ENCODE data around the gene CCT6B.
"Not testable (repeated sequence)": the region's sequence is repeated elsewhere in the genome, so short reads cannot be mapped to it uniquely, and the experiment has no call there.

The CCT6B gene

GRCh38 chr17:34961093-34961911, at the start of gene CCT6B, which contains the start of gene ZNF830:
Gene CCT6B, minus strand, starts transcription at chr17:34961460. Its CDS starts 67 bp downstream, at chr17:34961393.
Gene ZNF830, plus strand, starts transcription at chr17:34961540. Its CDS starts 27 bp downstream, at chr17:34961567.
- peak; percentile 89 for DNase-seq (ENCODE audit: low read depth)

- DNase-seq (ENCODE audit: low read depth) = no peak
These were observed 48.8 kb upstream of the CCT6B start for GRCh38 chr17:35010093-35010492.

- no peak for DNase-seq (ENCODE audit: low read depth)
These were observed 45.7 kb upstream of the CCT6B start for GRCh38 chr17:35006961-35007360.

GRCh38 chr17:35006345-35006744, 45.1 kb upstream of the CCT6B start:
- DNase-seq (ENCODE audit: low read depth) = no peak

- DNase-seq (ENCODE audit: low read depth) = no peak
These were observed 42.5 kb upstream of the CCT6B start for GRCh38 chr17:35003778-35004177.

- DNase-seq (ENCODE audit: low read depth) = no peak
These were observed 41.8 kb upstream of the CCT6B start for GRCh38 chr17:35002876-35003551.

GRCh38 chr17:35001549-35001948, 40.3 kb upstream of the CCT6B start:
- DNase-seq (ENCODE audit: low read depth) = no peak

GRCh38 chr17:35000965-35001364, 39.7 kb upstream of the CCT6B start:
- not testable (repeated sequence) for DNase-seq (ENCODE audit: low read depth)

GRCh38 chr17:34999456-34999855, 38.2 kb upstream of the CCT6B start:
- DNase-seq (ENCODE audit: low read depth) = no peak

- DNase-seq (ENCODE audit: low read depth) = no peak
These were observed 36.9 kb upstream of the CCT6B start for GRCh38 chr17:34998205-34998604.

- no peak for DNase-seq (ENCODE audit: low read depth)
These were observed 36.1 kb upstream of the CCT6B start for GRCh38 chr17:34997355-34997862.

- DNase-seq (ENCODE audit: low read depth) = no peak
These were observed 35.4 kb upstream of the CCT6B start for GRCh38 chr17:34996422-34997285.

GRCh38 chr17:34993031-34993430, 31.8 kb upstream of the CCT6B start:
- no peak for DNase-seq (ENCODE audit: low read depth)

GRCh38 chr17:34991606-34992005, 30.3 kb upstream of the CCT6B start:
- DNase-seq (ENCODE audit: low read depth) = no peak

- DNase-seq (ENCODE audit: low read depth) = no peak
These were observed 29.7 kb upstream of the CCT6B start for GRCh38 chr17:34990921-34991365.

GRCh38 chr17:34989473-34989872, 28.2 kb upstream of the CCT6B start:
- DNase-seq (ENCODE audit: low read depth) = no peak

- no peak for DNase-seq (ENCODE audit: low read depth)
These were observed 27.4 kb upstream of the CCT6B start for GRCh38 chr17:34988644-34989043.

GRCh38 chr17:34987232-34987631, 26.0 kb upstream of the CCT6B start:
- no peak for DNase-seq (ENCODE audit: low read depth)

GRCh38 chr17:34981538-34982241, 20.4 kb upstream of the CCT6B start:
- DNase-seq (ENCODE audit: low read depth) = peak; percentile 27

- peak; percentile 63 for DNase-seq (ENCODE audit: low read depth)
These were observed 19.6 kb upstream of the CCT6B start for GRCh38 chr17:34980681-34981537.

- DNase-seq (ENCODE audit: low read depth) = peak; percentile 82
These were observed 19.1 kb upstream of the CCT6B start, which contains the start of gene LIG3 for GRCh38 chr17:34980353-34980680. Gene LIG3, plus strand, starts transcription at chr17:34980512. Its CDS starts 2,494 bp downstream, at chr17:34983006.
